Vagina (tissue), 2 donors: Measurements from ENCODE around the gene SNRNP25. TPM values are rescaled to one million over a fixed set of nuclear protein-coding genes. Genes with fewer than 3 reads are reported as not detected.

Experiments used
- DNase-seq, 2 donors: peaks; one replicate each; pipeline ENCODE4 v3.0.0-alpha.2; 2017; ENCODE audit errors: extremely low spot score in 2 of 2
- H3K27ac ChIP-seq: fragments of 200-600 bp; sonication (generic); one replicate; pipeline ENCODE4 v1.5.1; 2019
- H3K27me3 ChIP-seq: fragments of 200-600 bp; sonication (generic); one replicate; pipeline ENCODE4 v1.5.1; 2019
- H3K36me3 ChIP-seq, 2 donors: fragments of 200-600 bp; sonication (generic); one replicate each; pipeline ENCODE4 v1.5.1; 2017 to 2019
- H3K4me1 ChIP-seq: fragments of 200-600 bp; sonication (generic); one replicate; pipeline ENCODE4 v1.5.1; 2019
- H3K4me3 ChIP-seq, 2 donors: fragments of 200-600 bp; sonication (generic); 1 replicate in 1 of 2; 2 replicates in 1 of 2; pipeline ENCODE4 v1.5.1; 2016 to 2019
- H3K9me3 ChIP-seq: fragments of 200-600 bp; sonication (generic); one replicate; pipeline ENCODE4 v1.5.1; 2019
- CTCF ChIP-seq, 3 experiments: fragments of 450-650 bp in 2 of 3; fragments of 200-600 bp in 1 of 3; sonication (generic) in 1 of 3; IDR thresholded peaks; one replicate each; pipeline ENCODE4 v1.5.1; 2017 to 2019; ENCODE audit warnings: antibody characterized with exemption in 3 of 3, mild to moderate bottlenecking in 2 of 3, moderate library complexity in 2 of 3
- POLR2A ChIP-seq, 2 donors: fragments of 450-650 bp; IDR thresholded peaks; one replicate each; pipeline ENCODE4 v1.6.1; 2017; ENCODE audit warnings: antibody characterized with exemption in 2 of 2, mild to moderate bottlenecking in 2 of 2, moderate library complexity in 2 of 2
- POLR2AphosphoS5 ChIP-seq, 2 donors: sonication (generic); formaldehyde crosslinking; IDR thresholded peaks; one replicate each; pipeline ENCODE4 v1.9.0; 2017; ENCODE audit warnings: antibody characterized with exemption in 2 of 2, mild to moderate bottlenecking in 2 of 2, low read depth in 1 of 2; ENCODE audit not compliant: insufficient read depth in 1 of 2
- intact Hi-C: fragments of 100-400 bp; cut with DNase I; formaldehyde crosslinking; loops from one replicate; pipeline ENCODE4 v1.15.1; 2023
- total RNA-seq: library from RNA; depleted of rRNA; stranded (reverse); fragments of >200 nt; gene quantifications from one replicate; pipeline ENCODE4 v1.2.3, GENCODE V29; 2016

Gene SNRNP25
- total RNA-seq, 1 donor from 2014 or later = 15.0 TPM

- Histone ChIP-seq H3K9me3 (no peaks in the 10 kb centered on the region), H3K27me3 (no peaks in the 10 kb centered on the region), H3K27ac (no peak overlapping the region), H3K4me3 (no peak overlapping the region), H3K4me1 (no peaks in the 10 kb centered on the region), H3K36me3 (peaks cover 0 to 87% of the 10 kb centered on the region in 2 donors)
- DNase-seq = no peak
- intact Hi-C loops = no loop called here
- TF ChIP-seq POLR2A (IDR thresholded peaks at IDR 0.05) (no peak), CTCF (IDR thresholded peaks at IDR 0.05) (no peak), POLR2AphosphoS5 (IDR thresholded peaks at IDR 0.05; ENCODE audit: insufficient read depth in 1 of 2, low read depth in 1 of 2) (no peak)
Measured at GRCh38 chr16:60166-60565, 6.5 kb downstream of the SNRNP25 start.

- no peak for DNase-seq
- intact Hi-C loops = no loop called here
- Histone ChIP-seq H3K27ac (no peak overlapping the region), H3K4me3 (no peak overlapping the region), H3K27me3 (no peaks in the 10 kb centered on the region), H3K9me3 (no peaks in the 10 kb centered on the region), H3K36me3 (peaks cover 0 to 86% of the 10 kb centered on the region in 2 donors), H3K4me1 (peaks cover 10% of the 10 kb centered on the region)
- TF ChIP-seq CTCF (IDR thresholded peaks at IDR 0.05) (no peak), POLR2A (IDR thresholded peaks at IDR 0.05) (no peak), POLR2AphosphoS5 (IDR thresholded peaks at IDR 0.05; ENCODE audit: insufficient read depth in 1 of 2, low read depth in 1 of 2) (no peak)
Measured at GRCh38 chr16:60929-61878, 7.6 kb downstream of the SNRNP25 start.

- Histone ChIP-seq H3K9me3 (no peaks in the 10 kb centered on the region), H3K4me1 (peaks cover 17% of the 10 kb centered on the region), H3K36me3 (peaks cover 0 to 79% of the 10 kb centered on the region in 2 donors), H3K27ac (no peak overlapping the region), H3K27me3 (no peaks in the 10 kb centered on the region), H3K4me3 (no peak overlapping the region)
- DNase-seq = no peak
- TF ChIP-seq POLR2AphosphoS5 (IDR thresholded peaks at IDR 0.05; ENCODE audit: insufficient read depth in 1 of 2, low read depth in 1 of 2) (no peak), CTCF (IDR thresholded peaks at IDR 0.05) (no peak), POLR2A (IDR thresholded peaks at IDR 0.05) (no peak)
- intact Hi-C loops = no loop called here
Measured at GRCh38 chr16:61879-62281, 8.3 kb downstream of the SNRNP25 start.

GRCh38 chr16:62283-62967 is 8.8 kb downstream of the SNRNP25 start:
- intact Hi-C loops = no loop called here
- no peak for DNase-seq
- Histone ChIP-seq H3K4me3 (no peak overlapping the region), H3K27me3 (no peaks in the 10 kb centered on the region), H3K27ac (no peak overlapping the region), H3K4me1 (peaks cover 22% of the 10 kb centered on the region), H3K36me3 (peaks cover 0 to 74% of the 10 kb centered on the region in 2 donors), H3K9me3 (no peaks in the 10 kb centered on the region)
- TF ChIP-seq POLR2A (IDR thresholded peaks at IDR 0.05) (no peak), POLR2AphosphoS5 (IDR thresholded peaks at IDR 0.05; ENCODE audit: insufficient read depth in 1 of 2, low read depth in 1 of 2) (no peak), CTCF (IDR thresholded peaks at IDR 0.05) (no peak)
